SU-DHL-6 (cell line): ENCODE results near the gene ARL8B.
"Not testable (repeated sequence)": the region's sequence is repeated elsewhere in the genome, so short reads cannot be mapped to it uniquely, and the experiment has no call there.

ENCODE experiments used
- H2AFZ ChIP-seq: fragments of 200-600 bp; sonication (generic); 2 replicates; pipeline ENCODE4 v1.6.1; 2014; ENCODE audit warnings: low read depth, mild to moderate bottlenecking, moderate library complexity, mixed read lengths, antibody characterized with exemption, low read length; ENCODE audit not compliant: severe bottlenecking
- H3F3A ChIP-seq: fragments of 200-600 bp; shearing (Covaris generic); 2 replicates; pipeline ENCODE4 v1.6.0; 2016; ENCODE audit warnings: antibody characterized with exemption, mild to moderate bottlenecking; ENCODE audit not compliant: insufficient read depth
- H3K27ac ChIP-seq: fragments of 200-600 bp; sonication (generic); 2 replicates; pipeline ENCODE4 v1.5.1; 2016; ENCODE audit warnings: low read depth, mild to moderate bottlenecking, low read length, moderate library complexity, mixed read lengths
- H3K27me3 ChIP-seq: fragments of 200-600 bp; sonication (generic), shearing (Covaris generic); 2 replicates; pipeline ENCODE4 v1.6.0; 2014; ENCODE audit warnings: mild to moderate bottlenecking, low read length
- H3K36me3 ChIP-seq: fragments of 200-600 bp; sonication (generic); 2 replicates; pipeline ENCODE4 v1.6.1; 2014; ENCODE audit warnings: mild to moderate bottlenecking, low read length, mixed read lengths
- H3K4me2 ChIP-seq: fragments of 300-600, 200-600 bp; shearing (Covaris generic), sonication (generic); 2 replicates; pipeline ENCODE4 v1.6.0; 2014; ENCODE audit warnings: low read length, low read depth, mild to moderate bottlenecking; ENCODE audit not compliant: poor library complexity, severe bottlenecking
- H3K4me3 ChIP-seq: fragments of 200-600 bp; sonication (generic); 2 replicates; pipeline ENCODE4 v1.5.1; 2014; ENCODE audit warnings: antibody characterized with exemption, low read length, mild to moderate bottlenecking, mixed read lengths; ENCODE audit not compliant: insufficient read depth, poor library complexity, severe bottlenecking
- H3K79me2 ChIP-seq: fragments of 200-600 bp; sonication (generic); 2 replicates; pipeline ENCODE4 v1.6.1; 2014; ENCODE audit warnings: mild to moderate bottlenecking, low read length, moderate library complexity; ENCODE audit not compliant: insufficient read depth
- H3K9ac ChIP-seq: fragments of 200-600 bp; sonication (generic); 2 replicates; pipeline ENCODE4 v1.7.0; 2014; ENCODE audit warnings: mild to moderate bottlenecking, low read length
- H3K9me2 ChIP-seq: fragments of 200-600 bp; sonication (generic); replicated peaks from 2 replicates; pipeline ENCODE4 v1.6.1; 2014; ENCODE audit warnings: low read length; ENCODE audit not compliant: insufficient read depth
- H3K9me3 ChIP-seq: fragments of 200-600 bp; sonication (generic); 2 replicates; pipeline ENCODE4 v1.6.1; 2014; ENCODE audit warnings: low read length, mixed read lengths; ENCODE audit not compliant: insufficient read depth
- H4K20me1 ChIP-seq: fragments of 200-600 bp; sonication (generic); 2 replicates; pipeline ENCODE4 v1.6.1; 2014; ENCODE audit warnings: low read depth, mild to moderate bottlenecking, antibody characterized with exemption, low read length, moderate library complexity, mixed read lengths
- CTCF ChIP-seq: fragments of 200-600 bp; sonication (generic); IDR thresholded peaks from one replicate; pipeline ENCODE4 v1.5.1; 2017; ENCODE audit warnings: antibody characterized with exemption, mild to moderate bottlenecking, low read length, moderate library complexity; ENCODE audit not compliant: insufficient read depth, poor library complexity, severe bottlenecking
- EZH2phosphoT487 ChIP-seq: fragments of 200-600 bp; sonication (generic), shearing (Covaris generic); conservative IDR thresholded peaks from 2 replicates; pipeline ENCODE4 v1.6.1; 2018; ENCODE audit warnings: mild to moderate bottlenecking, antibody characterized with exemption, low read length, moderate library complexity, mixed read lengths

ARL8B gene

GRCh38 chr3:5079761-5080160 is 42.3 kb upstream of the ARL8B start:
- H3K4me2 ChIP-seq = no peak overlapping the region
- no peak overlapping the region for H3K4me3 ChIP-seq
- no peaks in the 10 kb centered on the region for H3K9me3 ChIP-seq
- H3K9ac ChIP-seq = no peak overlapping the region
- no peaks in the 10 kb centered on the region for H3K79me2 ChIP-seq
- no peaks in the 10 kb centered on the region for H3K36me3 ChIP-seq
- H3F3A ChIP-seq = no peaks in the 10 kb centered on the region
- H2AFZ ChIP-seq = no peak overlapping the region
- no peaks in the 10 kb centered on the region for H4K20me1 ChIP-seq
- H3K27ac ChIP-seq = no peak overlapping the region
- H3K27me3 ChIP-seq = no peaks in the 10 kb centered on the region
- TF ChIP-seq EZH2phosphoT487 = no peak
- TF ChIP-seq CTCF = no peak
- no peaks in the 10 kb centered on the region for H3K9me2 ChIP-seq

- no peaks in the 10 kb centered on the region for H3K27me3 ChIP-seq
- TF ChIP-seq CTCF = no peak
- no peak overlapping the region for H3K9ac ChIP-seq
- H4K20me1 ChIP-seq = no peaks in the 10 kb centered on the region
- no peaks in the 10 kb centered on the region for H3K9me2 ChIP-seq
- no peaks in the 10 kb centered on the region for H3F3A ChIP-seq
- H3K4me3 ChIP-seq = no peak overlapping the region
- no peak overlapping the region for H3K4me2 ChIP-seq
- H3K27ac ChIP-seq = no peak overlapping the region
- no peaks in the 10 kb centered on the region for H3K9me3 ChIP-seq
- H2AFZ ChIP-seq = no peak overlapping the region
- H3K36me3 ChIP-seq = no peaks in the 10 kb centered on the region
- H3K79me2 ChIP-seq = no peaks in the 10 kb centered on the region
These were observed 41.1 kb upstream of the ARL8B start for GRCh38 chr3:5080779-5081550.

- not testable (repeated sequence) for H3K27me3 ChIP-seq, H2AFZ ChIP-seq, H3F3A ChIP-seq
These were observed 39.9 kb upstream of the ARL8B start for GRCh38 chr3:5081973-5082788.

GRCh38 chr3:5082789-5083115 is 39.3 kb upstream of the ARL8B start:
- H3K27me3 ChIP-seq = no peaks in the 10 kb centered on the region
- no peak overlapping the region for H3K9ac ChIP-seq

More at GRCh38 chr3:5081973-5082788, 39.9 kb upstream of the ARL8B start:
- not testable (repeated sequence) for H3K27ac ChIP-seq, H4K20me1 ChIP-seq, H3K9me3 ChIP-seq, H3K9me2 ChIP-seq, H3K9ac ChIP-seq, H3K36me3 ChIP-seq, H3K4me2 ChIP-seq, H3K79me2 ChIP-seq, H3K4me3 ChIP-seq

More at GRCh38 chr3:5082789-5083115, 39.3 kb upstream of the ARL8B start:
- no peak overlapping the region for H3K4me3 ChIP-seq
- H3K27ac ChIP-seq = no peak overlapping the region
- H3K4me2 ChIP-seq = no peak overlapping the region
- H3K36me3 ChIP-seq = no peaks in the 10 kb centered on the region
- no peaks in the 10 kb centered on the region for H3K79me2 ChIP-seq
- no peaks in the 10 kb centered on the region for H4K20me1 ChIP-seq
- no peaks in the 10 kb centered on the region for H3F3A ChIP-seq
- H2AFZ ChIP-seq = no peak overlapping the region
- no peaks in the 10 kb centered on the region for H3K9me2 ChIP-seq
- H3K9me3 ChIP-seq = no peaks in the 10 kb centered on the region
- TF ChIP-seq CTCF = no peak
- no peak for TF ChIP-seq EZH2phosphoT487
